Amniotic epithelial cell (primary cell): ENCODE measurements around the gene STIM1.
"Not testable (repeated sequence)": the region's sequence is repeated elsewhere in the genome, so short reads cannot be mapped to it uniquely, and the experiment has no call there.

Source experiments
- DNase-seq: peaks from one replicate; pipeline ENCODE4 v3.0.0-alpha.2; 2010; ENCODE audit warnings: low read depth

Gene STIM1

GRCh38 chr11:3855808-3856491, 486 bp downstream of the STIM1 start:
- DNase-seq, result no peak

- no peak for DNase-seq
Observed at GRCh38 chr11:3856856-3857553, 1.5 kb downstream of the STIM1 start.

- DNase-seq, result no peak
Observed at GRCh38 chr11:3857628-3858027, 2.2 kb downstream of the STIM1 start.

GRCh38 chr11:3859373-3859881, 4.0 kb downstream of the STIM1 start:
- no peak for DNase-seq

- DNase-seq, result peak; percentile 31
Observed at GRCh38 chr11:3860375-3860774, 4.9 kb downstream of the STIM1 start.

- DNase-seq, result not testable (repeated sequence)
Observed at GRCh38 chr11:3860898-3861393, 5.5 kb downstream of the STIM1 start.

GRCh38 chr11:3861683-3862082, 6.2 kb downstream of the STIM1 start:
- no peak for DNase-seq

GRCh38 chr11:3865388-3866193, 10.1 kb downstream of the STIM1 start:
- peak; percentile 74 for DNase-seq

GRCh38 chr11:3866206-3866605, 10.7 kb downstream of the STIM1 start:
- no peak for DNase-seq

GRCh38 chr11:3866836-3867208, 11.4 kb downstream of the STIM1 start:
- no peak for DNase-seq

GRCh38 chr11:3867209-3868091, 12.0 kb downstream of the STIM1 start:
- peak; percentile 70 for DNase-seq

GRCh38 chr11:3873712-3874349, 18.4 kb downstream of the STIM1 start:
- no peak for DNase-seq

- DNase-seq, result no peak
Observed at GRCh38 chr11:3876613-3877012, 21.1 kb downstream of the STIM1 start.

- no peak for DNase-seq
Observed at GRCh38 chr11:3877364-3878257, 22.1 kb downstream of the STIM1 start.

GRCh38 chr11:3878258-3878584, 22.8 kb downstream of the STIM1 start:
- no peak for DNase-seq

- DNase-seq, result no peak
Observed at GRCh38 chr11:3879216-3879966, 23.9 kb downstream of the STIM1 start.

GRCh38 chr11:3879967-3880542, 24.6 kb downstream of the STIM1 start:
- no peak for DNase-seq

GRCh38 chr11:3880724-3881123, 25.3 kb downstream of the STIM1 start:
- DNase-seq, result no peak

GRCh38 chr11:3882655-3883054, 27.2 kb downstream of the STIM1 start:
- DNase-seq, result no peak
